HG03378 (cell line): ENCODE data around the gene DAB2IP.

Source experiments
- ATAC-seq: cut with Tn5 transposase; IDR thresholded peaks from one replicate; pipeline ENCODE4 v1.9.1; 2021; ENCODE audit warnings: mild to moderate bottlenecking, moderate library complexity; ENCODE audit not compliant: unreplicated experiment

Gene DAB2IP

DNA sequence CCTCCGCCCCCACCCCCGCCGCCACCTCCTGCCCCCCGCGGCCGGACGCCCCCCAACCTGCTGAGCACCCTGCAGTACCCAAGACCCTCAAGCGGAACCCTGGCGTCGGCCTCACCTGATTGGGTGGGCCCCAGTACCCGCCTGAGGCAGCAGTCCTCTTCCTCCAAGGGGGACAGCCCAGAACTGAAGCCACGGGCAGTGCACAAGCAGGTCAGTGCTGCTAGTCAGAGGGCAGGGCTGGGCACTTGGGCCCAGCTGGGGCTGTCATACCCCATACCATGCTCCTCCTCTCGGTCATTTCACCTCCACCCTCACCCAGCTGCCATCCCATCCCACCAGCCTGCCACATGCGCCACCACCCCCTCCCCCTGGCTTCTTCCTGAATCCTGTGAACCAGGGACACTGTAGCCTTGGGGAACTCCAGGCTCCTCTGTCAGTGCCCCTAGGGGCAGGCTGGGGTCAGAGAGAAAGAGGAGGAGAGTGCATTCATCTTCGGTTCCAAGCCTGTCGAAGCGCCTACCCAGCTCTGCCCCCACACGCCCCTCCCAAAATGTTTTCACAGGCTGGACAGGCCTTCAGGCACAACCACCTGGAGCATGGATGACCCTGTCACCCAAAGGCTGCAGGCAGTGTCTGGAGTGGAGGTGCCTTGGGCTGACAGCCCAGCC lies 122.0 kb downstream of the DAB2IP start:
- no peak for ATAC-seq

GRCh38 chr9:121773954-121774714 lies 122.7 kb downstream of the DAB2IP start:
- ATAC-seq, result no peak

- no peak for ATAC-seq
Observed at GRCh38 chr9:121774715-121775613, 123.5 kb downstream of the DAB2IP start.

GRCh38 chr9:121776001-121776738 lies 124.7 kb downstream of the DAB2IP start:
- no peak for ATAC-seq

DNA sequence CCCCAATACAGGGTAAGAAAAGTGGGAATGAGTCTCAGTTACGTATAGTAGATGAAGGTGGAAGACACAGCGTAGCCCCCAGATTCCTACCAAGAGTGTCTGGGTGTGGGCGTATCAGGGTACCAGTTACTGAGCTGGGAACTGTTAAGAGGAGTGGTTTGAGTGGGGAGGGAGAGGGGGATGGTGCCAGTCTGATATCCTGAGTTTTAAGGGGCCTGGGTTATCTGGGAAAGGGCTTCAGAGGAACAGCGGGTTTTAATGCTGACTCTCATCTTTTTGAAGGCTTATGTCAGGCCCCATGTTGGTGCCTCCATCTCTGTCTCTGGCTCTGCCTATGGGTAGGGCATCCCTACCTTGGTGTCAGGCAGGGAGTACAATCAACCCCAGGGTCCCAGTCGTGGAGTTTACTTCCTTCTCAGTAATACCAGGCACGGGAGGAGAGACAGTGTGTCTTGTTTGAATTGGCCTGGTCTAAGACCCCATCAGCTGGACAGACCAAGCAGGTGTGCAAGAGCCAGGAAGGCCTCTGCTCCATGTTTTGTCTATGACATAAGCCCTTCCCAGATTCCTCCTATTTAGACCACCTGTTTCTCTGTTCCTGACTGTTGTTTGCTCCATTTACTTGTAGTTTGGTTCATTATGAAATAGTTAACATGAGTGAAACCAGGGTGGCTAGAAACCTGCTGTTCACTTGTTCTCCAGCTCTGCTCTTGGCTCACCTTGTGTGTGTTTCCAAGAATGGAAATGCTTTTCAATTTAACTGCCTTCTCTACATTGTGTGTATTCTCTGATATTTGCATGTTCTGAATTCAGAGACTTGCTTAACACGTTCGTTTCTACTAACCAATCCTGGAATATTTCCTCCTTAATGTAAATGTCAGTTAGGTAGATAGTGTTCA lies 125.6 kb downstream of the DAB2IP start:
- no peak for ATAC-seq

GRCh38 chr9:121778252-121779225 lies 127.1 kb downstream of the DAB2IP start:
- no peak for ATAC-seq

DNA sequence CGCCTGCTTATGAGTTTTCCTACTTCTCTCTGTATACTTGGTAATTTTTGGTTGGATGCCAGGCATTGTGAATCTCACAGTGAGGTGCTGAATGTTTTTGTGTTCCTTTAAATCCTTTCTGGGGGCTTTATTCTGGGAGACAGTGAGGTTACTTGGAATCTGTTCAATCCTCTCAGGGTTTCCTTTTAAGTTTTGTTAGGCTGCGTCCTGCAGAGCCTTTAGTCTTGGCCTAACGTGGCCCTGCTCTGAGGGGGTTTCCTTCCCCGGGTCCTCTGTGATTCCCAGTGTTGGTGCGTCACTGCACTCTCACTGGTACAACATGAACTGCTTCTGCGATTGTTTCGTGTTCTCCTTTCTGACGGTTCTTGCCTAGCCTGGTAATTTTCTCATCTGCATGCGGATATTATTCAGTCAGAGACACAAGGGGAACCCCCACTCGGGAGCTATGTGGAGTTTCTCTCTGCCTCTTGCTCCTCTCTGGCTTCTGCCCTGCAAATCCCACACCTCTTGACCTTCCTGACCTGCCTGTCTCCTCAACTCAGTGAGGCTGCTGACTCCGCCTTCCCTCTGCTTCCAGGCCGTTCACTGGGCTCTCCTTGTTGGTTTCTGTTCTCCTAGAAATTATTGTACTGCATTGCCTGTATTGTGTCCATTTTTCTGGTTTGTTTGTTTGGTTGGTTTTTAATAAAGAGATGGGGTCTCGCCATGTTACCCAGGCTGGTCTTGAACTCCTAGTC lies 128.1 kb downstream of the DAB2IP start:
- no peak for ATAC-seq

DNA sequence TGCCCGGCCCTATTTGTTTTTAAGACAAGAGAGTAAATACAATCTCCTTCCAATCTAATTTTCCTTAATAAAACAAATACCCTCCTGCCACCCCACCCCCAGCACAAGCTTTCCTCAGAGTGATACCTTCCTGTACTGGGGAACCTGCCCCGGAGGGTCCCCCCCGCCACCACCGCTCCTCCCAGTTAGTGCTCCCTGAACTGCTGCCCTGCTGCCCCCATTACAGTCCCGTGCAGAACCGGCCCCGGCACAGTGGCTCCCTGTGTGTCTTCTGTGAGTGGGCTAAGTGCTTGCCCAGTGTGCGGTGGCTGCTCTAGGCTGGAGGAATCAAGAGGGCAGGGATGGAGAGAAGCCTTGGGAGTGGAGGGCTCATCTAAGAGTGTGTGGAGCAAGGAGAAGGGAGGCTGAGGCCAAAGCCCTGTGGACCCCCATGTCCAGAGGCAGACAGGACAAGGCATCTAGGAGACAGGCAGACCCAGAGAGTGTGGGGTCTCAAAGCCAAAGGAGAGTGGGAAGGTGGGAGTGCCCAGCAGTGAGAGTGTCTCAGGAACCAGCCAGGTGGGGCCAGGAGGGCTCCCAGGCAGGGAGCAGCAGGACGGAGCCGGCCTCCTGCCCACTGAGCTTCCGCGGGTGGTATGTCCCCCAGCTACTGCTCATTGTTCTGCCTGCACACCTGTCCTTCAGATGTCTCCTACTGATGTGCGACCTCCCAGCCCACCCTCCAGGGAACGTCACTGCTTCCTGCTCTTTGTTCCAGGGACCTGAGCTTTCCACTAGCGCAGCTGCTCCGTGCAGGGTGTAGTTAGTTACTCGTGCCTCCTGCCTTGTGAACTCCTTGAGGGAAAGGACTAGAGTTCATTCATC lies 129.0 kb downstream of the DAB2IP start:
- no peak for ATAC-seq

GRCh38 chr9:121781145-121781548 lies 129.7 kb downstream of the DAB2IP start:
- ATAC-seq, result no peak

- no peak for ATAC-seq
Observed at GRCh38 chr9:121781701-121782464, 130.4 kb downstream of the DAB2IP start.

DNA sequence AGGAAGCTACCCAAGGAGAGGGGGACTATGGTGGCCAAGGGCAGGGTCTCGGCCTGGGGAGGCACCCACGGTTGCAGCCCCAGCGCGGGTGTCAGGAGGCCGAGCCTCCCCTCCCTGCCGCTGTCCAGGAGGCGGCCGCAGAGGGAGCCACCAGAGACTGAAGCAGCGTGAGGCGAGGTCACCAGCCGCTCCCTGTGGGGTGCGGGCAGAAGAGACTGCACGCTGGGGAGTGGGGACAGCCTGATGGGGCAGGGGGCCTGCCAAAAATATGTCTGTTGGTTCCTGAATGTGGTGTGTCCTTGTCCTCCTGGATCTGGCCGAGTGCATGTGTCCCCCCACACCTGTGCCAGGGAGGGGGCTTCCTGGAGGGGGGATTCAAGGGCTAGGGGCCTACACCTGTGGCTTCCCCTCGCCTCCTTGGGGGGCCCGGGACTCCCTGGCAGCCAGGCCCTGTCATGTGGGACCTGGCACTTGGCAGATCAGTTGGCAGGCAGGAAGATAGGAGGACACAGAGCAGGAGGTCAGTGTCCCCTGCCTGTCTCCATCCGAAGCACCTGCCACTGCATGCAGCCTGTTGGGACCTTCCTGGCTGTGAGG lies 131.2 kb downstream of the DAB2IP start:
- no peak for ATAC-seq

- ATAC-seq, result no peak
Observed at GRCh38 chr9:121783111-121783510, 131.7 kb downstream of the DAB2IP start.

GRCh38 chr9:121783521-121784507 lies 132.4 kb downstream of the DAB2IP start:
- ATAC-seq, result no peak

GRCh38 chr9:121784731-121785411 lies 133.4 kb downstream of the DAB2IP start:
- no peak for ATAC-seq
